ENCODE data around the gene PCDHGB6. TPM values are rescaled to one million over a fixed set of nuclear protein-coding genes. Genes with fewer than 3 reads are reported as not detected.
"Not testable (repeated sequence)": the region's sequence is repeated elsewhere in the genome, so short reads cannot be mapped to it uniquely, and the experiment has no call there.

PCDHGB6 gene
- total and polyA plus RNA-seq, 2 donors: 0.61 to 1.1 TPM

GRCh38 chr5:141427783-141428426 lies 20.1 kb downstream of the PCDHGB6 start:
- WGBS: 67% methylated on average over 53 of the region's 53 CpGs
- DNase-seq (ENCODE audit: low read depth in 6 of 9, low spot score in 9 of 9): no peak
- Histone ChIP-seq H3K27ac (ENCODE audit: low read depth in 1 of 2, low read length in 1 of 2) (no peak overlapping the region), H3K27me3 (ENCODE audit: control insufficient read depth in 2 of 2, insufficient read depth in 1 of 2, low read length in 1 of 2) (peaks cover 21 to 85% of the 10 kb centered on the region in 2 donors), H3K9me3 (ENCODE audit: control insufficient read depth in 2 of 2, insufficient read depth in 1 of 2, low read length in 1 of 2) (peaks cover 17 to 35% of the 10 kb centered on the region in 2 donors), H3K4me3 (ENCODE audit: low read length in 2 of 2) (no peak overlapping the region), H3K36me3 (ENCODE audit: control insufficient read depth in 2 of 2, insufficient read depth in 2 of 2, low read length in 1 of 2) (no peaks in the 10 kb centered on the region), H3K4me1 (ENCODE audit: control insufficient read depth in 2 of 2, insufficient read depth in 2 of 2, low read length in 2 of 2) (no peaks in the 10 kb centered on the region)

DNA sequence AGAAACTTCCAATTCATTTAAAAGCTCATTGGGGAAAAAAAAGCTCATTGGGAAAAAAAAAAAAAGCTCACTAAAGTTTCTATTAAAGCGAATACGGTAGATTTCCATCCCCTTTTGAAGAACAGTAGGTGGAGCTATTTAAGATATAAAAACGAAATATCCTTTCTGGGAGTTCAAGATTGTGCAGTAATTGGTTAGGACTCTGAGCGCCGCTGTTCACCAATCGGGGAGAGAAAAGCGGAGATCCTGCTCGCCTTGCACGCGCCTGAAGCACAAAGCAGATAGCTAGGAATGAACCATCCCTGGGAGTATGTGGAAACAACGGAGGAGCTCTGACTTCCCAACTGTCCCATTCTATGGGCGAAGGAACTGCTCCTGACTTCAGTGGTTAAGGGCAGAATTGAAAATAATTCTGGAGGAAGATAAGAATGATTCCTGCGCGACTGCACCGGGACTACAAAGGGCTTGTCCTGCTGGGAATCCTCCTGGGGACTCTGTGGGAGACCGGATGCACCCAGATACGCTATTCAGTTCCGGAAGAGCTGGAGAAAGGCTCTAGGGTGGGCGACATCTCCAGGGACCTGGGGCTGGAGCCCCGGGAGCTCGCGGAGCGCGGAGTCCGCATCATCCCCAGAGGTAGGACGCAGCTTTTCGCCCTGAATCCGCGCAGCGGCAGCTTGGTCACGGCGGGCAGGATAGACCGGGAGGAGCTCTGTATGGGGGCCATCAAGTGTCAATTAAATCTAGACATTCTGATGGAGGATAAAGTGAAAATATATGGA lies 22.7 kb downstream of the PCDHGB6 start, which contains the start of gene PCDHGA12:
Gene PCDHGA12 (plus strand): TSS at position 176 of the 782 bp plus-strand sequence. CDS start 253 bp downstream, at position 429.
- Histone ChIP-seq H3K27me3 (ENCODE audit: control insufficient read depth in 2 of 2, insufficient read depth in 1 of 2, low read length in 1 of 2) (peaks cover 18 to 81% of the 10 kb centered on the region in 2 donors), H3K4me1 (ENCODE audit: control insufficient read depth in 2 of 2, insufficient read depth in 2 of 2, low read length in 2 of 2) (no peaks in the 10 kb centered on the region), H3K36me3 (ENCODE audit: control insufficient read depth in 2 of 2, insufficient read depth in 2 of 2, low read length in 1 of 2) (no peaks in the 10 kb centered on the region), H3K27ac (ENCODE audit: low read depth in 1 of 2, low read length in 1 of 2) (no peak within 1 kb of the TSS), H3K9me3 (ENCODE audit: control insufficient read depth in 2 of 2, insufficient read depth in 1 of 2, low read length in 1 of 2) (peaks cover 17 to 30% of the 10 kb centered on the region in 2 donors), H3K4me3 (ENCODE audit: low read length in 2 of 2) (peak within 1 kb of the TSS in 1 of 2 donors; percentile 14)
- DNase-seq (ENCODE audit: low read depth in 6 of 9, low spot score in 9 of 9): peak in 1 of 9 donors; percentile 49
- WGBS: 16% methylated on average over 33 of the region's 33 CpGs

DNA sequence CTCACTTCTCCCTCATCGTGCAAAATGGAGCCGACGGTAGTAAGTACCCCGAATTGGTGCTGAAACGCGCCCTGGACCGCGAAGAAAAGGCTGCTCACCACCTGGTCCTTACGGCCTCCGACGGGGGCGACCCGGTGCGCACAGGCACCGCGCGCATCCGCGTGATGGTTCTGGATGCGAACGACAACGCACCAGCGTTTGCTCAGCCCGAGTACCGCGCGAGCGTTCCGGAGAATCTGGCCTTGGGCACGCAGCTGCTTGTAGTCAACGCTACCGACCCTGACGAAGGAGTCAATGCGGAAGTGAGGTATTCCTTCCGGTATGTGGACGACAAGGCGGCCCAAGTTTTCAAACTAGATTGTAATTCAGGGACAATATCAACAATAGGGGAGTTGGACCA lies 23.5 kb downstream of the PCDHGB6 start:
- Histone ChIP-seq H3K9me3 (ENCODE audit: control insufficient read depth in 2 of 2, insufficient read depth in 1 of 2, low read length in 1 of 2) (peaks cover 17 to 30% of the 10 kb centered on the region in 2 donors), H3K36me3 (ENCODE audit: control insufficient read depth in 2 of 2, insufficient read depth in 2 of 2, low read length in 1 of 2) (no peaks in the 10 kb centered on the region), H3K4me1 (ENCODE audit: control insufficient read depth in 2 of 2, insufficient read depth in 2 of 2, low read length in 2 of 2) (no peaks in the 10 kb centered on the region), H3K27ac (ENCODE audit: low read depth in 1 of 2, low read length in 1 of 2) (no peak overlapping the region), H3K27me3 (ENCODE audit: control insufficient read depth in 2 of 2, insufficient read depth in 1 of 2, low read length in 1 of 2) (peaks cover 18 to 73% of the 10 kb centered on the region in 2 donors), H3K4me3 (ENCODE audit: low read length in 2 of 2) (peak overlapping the region in 1 of 2 donors; percentile 14)
- DNase-seq (ENCODE audit: low read depth in 6 of 9, low spot score in 9 of 9): no peak
- 21% methylated on average over 37 of the region's 37 CpGs for WGBS

- H3K4me3 ChIP-seq (ENCODE audit: low read length in 2 of 2); DNase-seq (ENCODE audit: low read depth in 6 of 9, low spot score in 9 of 9); H3K4me1 ChIP-seq (ENCODE audit: control insufficient read depth in 2 of 2, insufficient read depth in 2 of 2, low read length in 2 of 2); H3K27ac ChIP-seq (ENCODE audit: low read depth in 1 of 2, low read length in 1 of 2); H3K36me3 ChIP-seq (ENCODE audit: control insufficient read depth in 2 of 2, insufficient read depth in 2 of 2, low read length in 1 of 2): not testable (repeated sequence)
- Histone ChIP-seq H3K9me3 (ENCODE audit: control insufficient read depth in 2 of 2, insufficient read depth in 1 of 2, low read length in 1 of 2) (peaks cover 17 to 29% of the 10 kb centered on the region in 2 donors), H3K27me3 (ENCODE audit: control insufficient read depth in 2 of 2, insufficient read depth in 1 of 2, low read length in 1 of 2) (peaks cover 17 to 63% of the 10 kb centered on the region in 2 donors)
- WGBS: 47% methylated on average over 38 of the region's 38 CpGs
Measured at GRCh38 chr5:141432308-141432707, 24.5 kb downstream of the PCDHGB6 start.

- 39% methylated on average over 29 of the region's 29 CpGs for WGBS
- H3K27me3 ChIP-seq (ENCODE audit: control insufficient read depth in 2 of 2, insufficient read depth in 1 of 2, low read length in 1 of 2): peaks cover 16 to 59% of the 10 kb centered on the region in 2 donors
- not testable (repeated sequence) for H3K27ac ChIP-seq (ENCODE audit: low read depth in 1 of 2, low read length in 1 of 2); H3K4me3 ChIP-seq (ENCODE audit: low read length in 2 of 2); DNase-seq (ENCODE audit: low read depth in 6 of 9, low spot score in 9 of 9); H3K36me3 ChIP-seq (ENCODE audit: control insufficient read depth in 2 of 2, insufficient read depth in 2 of 2, low read length in 1 of 2); H3K4me1 ChIP-seq (ENCODE audit: control insufficient read depth in 2 of 2, insufficient read depth in 2 of 2, low read length in 2 of 2)
- peaks cover 15 to 25% of the 10 kb centered on the region in 2 donors for H3K9me3 ChIP-seq (ENCODE audit: control insufficient read depth in 2 of 2, insufficient read depth in 1 of 2, low read length in 1 of 2)
Measured at GRCh38 chr5:141432726-141433125, 24.9 kb downstream of the PCDHGB6 start.

DNA sequence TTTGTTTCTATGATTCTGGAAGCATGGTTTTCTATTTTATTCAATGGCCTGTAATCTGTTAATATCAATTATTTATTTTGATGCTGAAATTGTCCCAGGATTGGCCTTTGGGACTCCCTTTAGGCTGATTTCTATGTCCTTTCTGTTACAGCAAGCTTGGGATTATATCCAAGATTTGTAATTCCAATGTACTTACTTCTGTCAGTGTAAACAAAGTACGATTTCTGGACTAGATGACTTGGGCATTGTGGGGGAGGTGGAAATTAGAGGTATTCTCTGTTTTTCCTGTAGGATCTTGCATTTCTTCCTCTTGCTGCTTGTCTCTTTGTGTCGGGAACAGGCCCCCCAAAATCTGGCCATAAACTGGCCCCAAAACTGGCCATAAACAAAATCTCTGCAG lies 26.2 kb downstream of the PCDHGB6 start:
- no peak for DNase-seq (ENCODE audit: low read depth in 6 of 9, low spot score in 9 of 9)
- Histone ChIP-seq H3K9me3 (ENCODE audit: control insufficient read depth in 2 of 2, insufficient read depth in 1 of 2, low read length in 1 of 2) (peaks cover 14 to 21% of the 10 kb centered on the region in 2 donors), H3K4me1 (ENCODE audit: control insufficient read depth in 2 of 2, insufficient read depth in 2 of 2, low read length in 2 of 2) (no peaks in the 10 kb centered on the region), H3K27me3 (ENCODE audit: control insufficient read depth in 2 of 2, insufficient read depth in 1 of 2, low read length in 1 of 2) (peaks cover 16 to 46% of the 10 kb centered on the region in 2 donors), H3K4me3 (ENCODE audit: low read length in 2 of 2) (no peak overlapping the region), H3K36me3 (ENCODE audit: control insufficient read depth in 2 of 2, insufficient read depth in 2 of 2, low read length in 1 of 2) (no peaks in the 10 kb centered on the region), H3K27ac (ENCODE audit: low read depth in 1 of 2, low read length in 1 of 2) (no peak overlapping the region)
- 88% methylated on average over 2 of the region's 2 CpGs for WGBS

DNA sequence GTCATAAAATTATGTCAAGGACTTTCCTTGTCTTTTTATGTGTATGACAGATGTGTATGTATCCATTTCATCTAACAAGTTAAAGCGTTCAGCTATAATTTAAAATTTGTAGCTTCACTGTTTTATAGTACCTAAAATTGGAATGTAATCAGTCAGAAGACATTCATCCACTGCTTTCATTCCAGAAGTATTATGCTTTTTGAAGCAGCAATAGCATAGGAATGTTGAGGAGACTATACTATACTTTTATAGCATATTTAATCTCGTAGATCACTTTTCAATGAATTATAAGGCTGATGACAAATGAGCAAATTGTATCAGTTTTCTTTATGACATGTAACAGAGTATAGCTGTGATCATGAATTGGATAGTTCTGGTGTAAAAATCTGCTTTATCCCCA lies 29.4 kb downstream of the PCDHGB6 start:
- WGBS: 94% methylated on average over 2 of the region's 2 CpGs
- Histone ChIP-seq H3K4me1 (ENCODE audit: control insufficient read depth in 2 of 2, insufficient read depth in 2 of 2, low read length in 2 of 2) (no peaks in the 10 kb centered on the region), H3K36me3 (ENCODE audit: control insufficient read depth in 2 of 2, insufficient read depth in 2 of 2, low read length in 1 of 2) (no peaks in the 10 kb centered on the region), H3K27ac (ENCODE audit: low read depth in 1 of 2, low read length in 1 of 2) (no peak overlapping the region), H3K9me3 (ENCODE audit: control insufficient read depth in 2 of 2, insufficient read depth in 1 of 2, low read length in 1 of 2) (peaks cover 3 to 9% of the 10 kb centered on the region in 2 donors), H3K27me3 (ENCODE audit: control insufficient read depth in 2 of 2, insufficient read depth in 1 of 2, low read length in 1 of 2) (peaks cover 0 to 27% of the 10 kb centered on the region in 2 donors), H3K4me3 (ENCODE audit: low read length in 2 of 2) (no peak overlapping the region)
- DNase-seq (ENCODE audit: low read depth in 6 of 9, low spot score in 9 of 9): no peak

DNA sequence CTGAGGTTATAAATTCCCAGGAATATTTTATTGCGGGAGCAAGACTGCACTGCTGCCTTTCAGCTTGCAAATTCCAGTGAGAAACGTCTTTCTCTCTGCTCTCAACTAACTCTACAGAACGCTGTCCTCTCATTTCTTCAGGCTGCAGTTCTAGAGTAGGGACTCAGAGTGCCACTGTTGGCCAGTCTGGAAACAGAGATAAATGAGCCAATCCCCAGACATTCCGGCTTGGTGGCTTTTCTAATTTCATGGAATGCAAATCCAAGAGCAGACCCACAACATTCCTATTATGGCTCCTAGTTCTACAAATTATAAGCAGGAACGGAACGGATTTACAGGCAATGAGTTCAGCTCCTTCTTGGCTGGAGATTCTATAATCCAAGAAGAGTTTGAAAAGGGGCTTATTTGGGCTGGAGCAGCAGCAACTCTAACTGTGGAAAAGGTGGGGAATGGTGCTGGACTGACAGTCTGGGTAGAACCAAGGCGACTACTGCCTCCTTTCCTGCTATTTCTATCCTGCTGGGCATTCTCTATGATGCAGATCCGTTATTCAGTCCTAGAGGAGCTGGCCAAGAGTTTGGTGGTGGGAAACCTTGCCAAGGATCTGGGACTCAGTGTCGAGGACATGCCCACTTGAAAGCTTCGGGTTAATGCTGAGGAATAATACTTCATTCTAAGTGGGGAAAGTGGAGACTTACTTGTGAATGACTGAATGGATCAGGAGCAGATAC lies 31.8 kb downstream of the PCDHGB6 start:
- no peaks in the 10 kb centered on the region for H3K36me3 ChIP-seq (ENCODE audit: control insufficient read depth in 2 of 2, insufficient read depth in 2 of 2, low read length in 1 of 2)
- peaks cover 0 to 8% of the 10 kb centered on the region in 2 donors for H3K9me3 ChIP-seq (ENCODE audit: control insufficient read depth in 2 of 2, insufficient read depth in 1 of 2, low read length in 1 of 2)
- no peak for DNase-seq (ENCODE audit: low read depth in 6 of 9, low spot score in 9 of 9)
- H3K4me1 ChIP-seq (ENCODE audit: control insufficient read depth in 2 of 2, insufficient read depth in 2 of 2, low read length in 2 of 2): no peaks in the 10 kb centered on the region
- WGBS: 79% methylated on average over 10 of the region's 10 CpGs
- no peak overlapping the region for H3K4me3 ChIP-seq (ENCODE audit: low read length in 2 of 2)
- H3K27ac ChIP-seq (ENCODE audit: low read depth in 1 of 2, low read length in 1 of 2): no peak overlapping the region
- H3K27me3 ChIP-seq (ENCODE audit: control insufficient read depth in 2 of 2, insufficient read depth in 1 of 2, low read length in 1 of 2): peaks cover 0 to 11% of the 10 kb centered on the region in 2 donors
